Subcutaneous adipose tissue (tissue), 4 donors: ENCODE data around the gene SLC26A11. TPM values are rescaled to one million over a fixed set of nuclear protein-coding genes. Genes with fewer than 3 reads are reported as not detected.

Experiments used
- total RNA-seq, 4 donors: library from RNA; depleted of rRNA; stranded (reverse); fragments of >200 nt; gene quantifications; one replicate each; pipeline ENCODE4 v1.1.0, GENCODE V29; 2016
- TF ChIP-seq, protein P1 (sequence below): fragments of 450-650 bp; IDR thresholded peaks from one replicate; pipeline ENCODE4 v1.5.1; 2016; ENCODE audit warnings: low read depth, mild to moderate bottlenecking, control low read depth, antibody characterized with exemption, moderate library complexity

SLC26A11 gene
- total RNA-seq, 4 donors from 2014 or later: 4.7 to 31.4 (median 13.0) TPM

DNA sequence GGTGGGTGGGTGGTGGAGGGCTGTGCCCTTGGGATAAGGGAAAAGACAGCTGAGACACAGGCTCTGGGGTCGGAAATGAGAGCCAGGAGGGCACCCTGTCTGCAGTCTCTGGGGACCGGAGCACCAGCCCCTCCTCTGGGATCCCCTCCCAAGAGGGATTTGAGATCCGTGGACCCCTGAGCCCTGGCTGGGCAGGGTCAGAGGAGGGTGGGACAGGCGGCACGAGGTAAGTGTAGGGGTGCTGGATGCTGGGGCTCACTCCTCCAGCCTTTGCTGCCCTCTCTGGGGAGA, 519 bp upstream of the SLC26A11 start:
- TF ChIP-seq, protein P1, sequence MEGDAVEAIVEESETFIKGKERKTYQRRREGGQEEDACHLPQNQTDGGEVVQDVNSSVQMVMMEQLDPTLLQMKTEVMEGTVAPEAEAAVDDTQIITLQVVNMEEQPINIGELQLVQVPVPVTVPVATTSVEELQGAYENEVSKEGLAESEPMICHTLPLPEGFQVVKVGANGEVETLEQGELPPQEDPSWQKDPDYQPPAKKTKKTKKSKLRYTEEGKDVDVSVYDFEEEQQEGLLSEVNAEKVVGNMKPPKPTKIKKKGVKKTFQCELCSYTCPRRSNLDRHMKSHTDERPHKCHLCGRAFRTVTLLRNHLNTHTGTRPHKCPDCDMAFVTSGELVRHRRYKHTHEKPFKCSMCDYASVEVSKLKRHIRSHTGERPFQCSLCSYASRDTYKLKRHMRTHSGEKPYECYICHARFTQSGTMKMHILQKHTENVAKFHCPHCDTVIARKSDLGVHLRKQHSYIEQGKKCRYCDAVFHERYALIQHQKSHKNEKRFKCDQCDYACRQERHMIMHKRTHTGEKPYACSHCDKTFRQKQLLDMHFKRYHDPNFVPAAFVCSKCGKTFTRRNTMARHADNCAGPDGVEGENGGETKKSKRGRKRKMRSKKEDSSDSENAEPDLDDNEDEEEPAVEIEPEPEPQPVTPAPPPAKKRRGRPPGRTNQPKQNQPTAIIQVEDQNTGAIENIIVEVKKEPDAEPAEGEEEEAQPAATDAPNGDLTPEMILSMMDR: no peak

DNA sequence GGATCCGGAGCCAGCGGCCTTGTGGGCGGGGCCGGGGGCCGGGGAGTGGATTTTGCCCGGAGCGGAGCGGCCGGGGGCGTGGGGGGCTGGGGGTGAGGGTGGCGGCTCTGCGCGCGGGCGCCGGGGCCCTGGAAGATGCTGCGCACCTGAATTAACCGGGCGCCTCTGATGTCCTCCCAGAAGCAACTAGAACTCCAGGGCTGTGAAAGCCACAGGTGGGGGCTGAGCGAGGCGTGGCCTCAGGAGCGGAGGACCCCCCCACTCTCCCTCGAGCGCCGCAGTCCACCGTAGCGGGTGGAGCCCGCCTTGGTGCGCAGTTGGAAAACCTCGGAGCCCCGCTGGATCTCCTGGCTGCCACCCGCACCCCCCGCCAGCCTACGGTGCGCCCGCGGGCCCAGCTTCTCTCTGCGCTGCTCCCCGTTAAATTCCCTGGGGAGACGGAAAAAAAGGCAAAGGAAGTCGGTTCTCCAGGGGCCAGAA, 549 bp downstream of the SLC26A11 start:
- TF ChIP-seq, protein P1: no peak

DNA sequence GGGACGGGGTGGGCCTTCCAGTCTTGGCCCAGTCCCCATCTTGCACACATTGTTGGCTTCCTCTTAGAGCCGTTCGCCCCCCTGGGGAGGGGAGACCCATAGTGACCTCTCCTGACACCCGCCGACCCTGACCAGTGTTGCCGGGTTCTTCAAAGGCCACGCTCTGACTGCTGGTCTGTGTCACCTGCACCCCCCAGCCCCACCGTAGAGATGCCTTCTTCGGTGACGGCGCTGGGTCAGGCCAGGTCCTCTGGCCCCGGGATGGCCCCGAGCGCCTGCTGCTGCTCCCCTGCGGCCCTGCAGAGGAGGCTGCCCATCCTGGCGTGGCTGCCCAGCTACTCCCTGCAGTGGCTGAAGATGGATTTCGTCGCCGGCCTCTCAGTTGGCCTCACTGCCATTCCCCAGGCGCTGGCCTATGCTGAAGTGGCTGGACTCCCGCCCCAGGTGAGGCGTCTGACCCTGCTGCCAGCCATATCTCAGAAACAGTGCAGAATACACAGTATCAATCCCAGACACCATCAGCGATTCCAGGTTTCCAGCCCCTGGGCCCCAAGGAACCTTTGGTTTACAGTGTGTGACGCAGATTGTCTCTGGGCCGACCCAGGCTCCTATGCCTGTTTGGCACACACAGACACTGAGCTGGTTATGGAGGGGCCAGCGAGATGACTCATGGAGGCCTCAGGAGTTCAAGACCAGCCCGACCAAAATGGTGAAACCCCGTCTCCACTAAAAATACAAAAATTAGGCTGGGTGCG, 1.3 kb downstream of the SLC26A11 start:
- TF ChIP-seq, protein P1: no peak

DNA sequence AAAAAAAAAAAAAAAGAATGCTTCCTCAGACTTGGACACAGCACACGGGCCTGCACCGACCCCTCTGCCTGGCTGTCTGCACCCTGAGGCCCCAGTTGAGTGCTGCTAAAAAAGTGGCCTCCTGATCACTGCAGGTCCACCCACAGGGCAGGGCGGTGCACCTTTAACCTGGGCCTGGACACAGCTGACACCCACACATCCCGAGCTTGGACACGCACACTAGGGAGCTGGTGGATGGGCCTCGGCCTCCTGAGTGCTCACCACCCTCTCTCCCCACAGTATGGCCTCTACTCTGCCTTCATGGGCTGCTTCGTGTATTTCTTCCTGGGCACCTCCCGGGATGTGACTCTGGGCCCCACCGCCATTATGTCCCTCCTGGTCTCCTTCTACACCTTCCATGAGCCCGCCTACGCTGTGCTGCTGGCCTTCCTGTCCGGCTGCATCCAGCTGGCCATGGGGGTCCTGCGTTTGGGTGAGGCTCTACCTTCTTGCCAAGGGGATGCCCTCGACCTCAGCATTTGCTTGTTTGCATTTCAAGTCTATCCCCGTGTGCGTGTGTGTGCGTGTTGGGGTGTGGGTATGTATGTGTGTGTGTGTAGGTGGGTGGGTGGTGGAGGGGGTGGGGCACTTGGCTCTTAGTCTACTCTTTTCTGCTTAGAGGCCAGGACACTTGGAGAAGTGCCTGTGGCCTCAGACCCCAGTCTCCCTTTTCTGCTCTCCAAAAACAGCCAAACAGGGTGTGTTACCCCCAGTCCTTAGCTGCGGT, 2.3 kb downstream of the SLC26A11 start:
- TF ChIP-seq, protein P1: no peak

DNA sequence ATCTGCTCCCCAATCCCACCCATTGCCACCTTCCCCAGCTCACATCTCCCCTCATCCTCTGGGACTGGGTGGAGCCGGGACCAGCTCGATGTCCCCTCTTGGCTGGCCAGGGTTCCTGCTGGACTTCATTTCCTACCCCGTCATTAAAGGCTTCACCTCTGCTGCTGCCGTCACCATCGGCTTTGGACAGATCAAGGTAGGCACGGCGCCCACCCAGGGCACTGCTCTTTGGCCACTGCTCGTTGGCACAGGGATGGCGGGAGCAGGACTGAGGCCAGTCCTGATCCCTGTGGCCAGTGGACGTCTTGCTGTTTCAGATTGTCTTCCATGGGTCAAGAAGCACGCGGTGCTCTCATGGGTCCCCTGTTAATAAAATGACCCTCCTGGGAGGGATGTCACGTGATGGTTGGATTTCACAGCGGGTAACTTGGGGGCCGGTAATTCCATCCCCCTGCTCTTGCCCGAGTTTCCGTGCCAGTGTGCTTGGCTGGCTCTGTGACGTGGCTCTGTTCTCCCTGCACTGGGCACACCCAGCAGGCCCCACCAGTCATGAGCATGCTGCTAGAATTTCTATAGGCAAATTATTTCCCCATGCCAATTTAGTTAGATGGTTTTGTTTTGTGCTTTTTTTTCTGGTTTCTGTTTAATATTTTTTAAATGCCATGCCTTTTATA, 3.1 kb downstream of the SLC26A11 start:
- TF ChIP-seq, protein P1: no peak

DNA sequence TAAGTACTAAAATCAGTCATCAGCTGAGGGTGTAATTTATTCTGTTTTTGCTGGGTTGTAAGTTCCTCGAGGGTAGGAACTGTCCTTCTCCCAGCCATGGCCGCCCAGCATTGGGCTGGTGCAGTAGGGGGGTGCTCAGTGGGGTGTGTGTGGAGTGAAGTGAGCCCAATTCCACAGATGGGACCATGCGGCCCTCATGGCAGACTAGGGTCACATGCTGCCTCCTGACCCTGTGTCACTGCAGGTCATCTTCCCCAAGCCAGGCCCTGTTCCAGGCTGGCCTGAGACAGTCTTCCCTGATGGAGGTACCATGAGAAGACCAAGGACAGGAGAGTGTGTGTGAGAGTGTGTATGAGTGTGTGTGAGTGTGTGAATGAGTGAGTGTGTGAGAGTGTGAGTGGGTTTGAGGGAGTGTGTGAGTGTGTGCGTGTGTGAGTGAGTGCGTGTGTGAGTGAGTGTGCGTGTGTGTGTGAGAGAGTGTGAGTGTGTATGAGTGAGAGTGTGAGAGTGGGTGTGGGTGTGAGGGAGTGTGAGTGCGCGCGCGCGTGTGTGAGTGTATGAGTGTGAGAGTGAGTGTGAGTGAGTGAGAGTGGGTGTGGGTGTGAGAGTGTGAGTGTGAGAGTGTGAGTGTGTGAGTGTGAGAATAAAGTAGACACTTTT, 3.7 kb downstream of the SLC26A11 start:
- TF ChIP-seq, protein P1: no peak

DNA sequence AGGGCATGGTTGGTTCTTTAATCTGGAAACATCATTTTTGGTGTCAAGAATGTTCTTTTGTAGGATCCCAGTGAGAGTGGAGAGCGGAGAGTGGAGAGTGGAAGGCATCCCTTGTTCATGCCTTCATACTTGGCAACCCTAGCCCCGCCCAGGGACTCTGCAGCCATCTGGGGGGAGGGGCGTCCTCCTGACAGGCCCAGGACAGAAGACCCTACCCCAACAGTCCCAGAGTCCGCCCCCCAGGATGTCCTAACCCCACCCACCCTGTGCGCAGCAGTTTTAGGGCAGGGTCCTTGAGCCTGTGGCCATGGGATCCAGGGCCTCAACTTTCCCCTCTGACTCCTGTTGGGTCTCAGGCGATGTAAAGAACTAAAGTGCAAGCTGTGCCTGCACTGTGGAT, 4.5 kb downstream of the SLC26A11 start:
- TF ChIP-seq, protein P1: no peak
